Subcutaneous adipose tissue (tissue), 4 donors: ENCODE measurements around the gene PSEN1. TPM values are rescaled to one million over a fixed set of nuclear protein-coding genes. Genes with fewer than 3 reads are reported as not detected.

Experiments
- total RNA-seq, 4 donors: library from RNA; depleted of rRNA; stranded (reverse); fragments of >200 nt; gene quantifications; one replicate each; pipeline ENCODE4 v1.1.0, GENCODE V29; 2016
- TF ChIP-seq, protein P1 (sequence below): fragments of 450-650 bp; IDR thresholded peaks from one replicate; pipeline ENCODE4 v1.5.1; 2016; ENCODE audit warnings: low read depth, mild to moderate bottlenecking, control low read depth, antibody characterized with exemption, moderate library complexity

Gene PSEN1
- total RNA-seq, 4 donors from 2014 or later: 58.4 to 87.5 (median 69.9) TPM

DNA sequence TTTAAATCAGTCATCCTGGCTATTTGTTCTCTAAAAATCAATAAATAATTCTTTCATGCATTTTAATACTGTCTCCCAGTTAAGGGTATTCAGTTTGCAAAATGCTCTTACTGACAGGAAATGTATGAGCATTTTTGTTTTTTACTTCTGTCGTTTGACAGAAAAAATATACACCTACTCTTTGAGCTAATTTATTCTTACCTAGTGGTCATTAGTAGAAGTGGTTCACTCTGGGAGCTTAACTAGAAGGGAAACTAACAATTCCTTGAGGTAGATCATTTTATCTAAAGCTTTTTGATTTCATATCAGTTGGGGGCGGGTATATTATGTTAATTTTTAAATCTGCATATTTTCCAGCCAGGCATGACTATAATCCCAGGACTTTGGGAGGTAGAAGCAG lies 67.2 kb downstream of the PSEN1 start:
- TF ChIP-seq, protein P1, sequence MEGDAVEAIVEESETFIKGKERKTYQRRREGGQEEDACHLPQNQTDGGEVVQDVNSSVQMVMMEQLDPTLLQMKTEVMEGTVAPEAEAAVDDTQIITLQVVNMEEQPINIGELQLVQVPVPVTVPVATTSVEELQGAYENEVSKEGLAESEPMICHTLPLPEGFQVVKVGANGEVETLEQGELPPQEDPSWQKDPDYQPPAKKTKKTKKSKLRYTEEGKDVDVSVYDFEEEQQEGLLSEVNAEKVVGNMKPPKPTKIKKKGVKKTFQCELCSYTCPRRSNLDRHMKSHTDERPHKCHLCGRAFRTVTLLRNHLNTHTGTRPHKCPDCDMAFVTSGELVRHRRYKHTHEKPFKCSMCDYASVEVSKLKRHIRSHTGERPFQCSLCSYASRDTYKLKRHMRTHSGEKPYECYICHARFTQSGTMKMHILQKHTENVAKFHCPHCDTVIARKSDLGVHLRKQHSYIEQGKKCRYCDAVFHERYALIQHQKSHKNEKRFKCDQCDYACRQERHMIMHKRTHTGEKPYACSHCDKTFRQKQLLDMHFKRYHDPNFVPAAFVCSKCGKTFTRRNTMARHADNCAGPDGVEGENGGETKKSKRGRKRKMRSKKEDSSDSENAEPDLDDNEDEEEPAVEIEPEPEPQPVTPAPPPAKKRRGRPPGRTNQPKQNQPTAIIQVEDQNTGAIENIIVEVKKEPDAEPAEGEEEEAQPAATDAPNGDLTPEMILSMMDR: no peak

DNA sequence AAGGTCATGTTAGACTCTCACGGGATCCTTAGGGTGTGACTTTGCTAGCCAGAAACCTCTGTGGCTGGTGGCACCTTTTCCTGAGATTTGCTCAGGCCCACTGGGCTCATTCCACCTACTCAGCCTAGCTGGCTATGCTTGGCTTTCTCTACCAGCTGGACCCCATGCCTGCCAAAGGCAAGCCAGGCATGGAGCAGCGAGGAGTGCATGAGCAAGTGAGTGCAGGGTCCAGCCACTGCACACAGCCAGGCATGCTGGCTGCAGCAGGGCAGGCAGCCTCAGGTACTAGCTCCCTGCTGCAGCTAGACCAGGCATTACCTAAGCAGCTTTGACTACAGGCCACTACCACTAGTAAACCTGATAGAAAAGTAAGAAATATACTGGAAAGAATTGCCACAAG lies 71.3 kb downstream of the PSEN1 start:
- TF ChIP-seq, protein P1: no peak

DNA sequence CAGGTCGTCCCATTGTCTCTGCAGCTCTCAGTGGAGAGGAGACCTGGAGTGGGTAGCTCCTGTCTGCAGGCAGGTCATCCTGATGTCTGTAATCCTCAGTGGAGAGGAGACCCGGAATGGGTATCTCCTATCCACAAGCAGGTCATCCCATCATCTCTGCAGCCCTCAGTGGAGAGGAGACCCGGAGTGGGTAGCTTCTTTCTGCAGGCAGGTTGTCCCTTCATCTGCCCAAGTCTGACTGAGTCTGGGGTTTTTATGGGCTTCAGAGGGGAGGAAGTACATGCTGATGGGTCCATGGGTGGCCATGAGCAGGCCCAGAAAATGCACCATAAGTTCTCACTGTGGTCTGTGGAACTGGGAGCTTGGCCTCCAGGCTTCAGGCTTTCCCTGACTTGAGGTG lies 72.1 kb downstream of the PSEN1 start:
- TF ChIP-seq, protein P1: no peak

DNA sequence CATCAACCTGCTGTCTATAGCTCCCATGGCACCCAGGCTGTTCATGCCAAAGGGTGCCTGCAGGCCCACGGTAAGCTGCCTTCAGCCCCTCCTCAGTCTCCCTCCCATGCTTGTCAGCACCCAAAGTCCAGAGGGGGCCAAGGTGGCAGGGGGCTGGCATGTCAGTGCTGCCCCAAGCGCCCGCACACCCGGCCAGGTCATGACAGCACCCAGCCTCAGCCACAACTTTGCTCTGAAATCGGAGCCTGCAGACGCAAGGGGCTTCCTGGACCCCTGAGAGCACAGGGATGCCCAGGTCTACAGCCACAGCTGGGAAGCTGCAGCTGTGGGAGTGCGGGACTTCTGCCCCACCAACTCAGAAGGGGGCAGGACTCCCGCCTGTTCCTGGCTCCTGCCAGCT lies 72.5 kb downstream of the PSEN1 start:
- TF ChIP-seq, protein P1: no peak

DNA sequence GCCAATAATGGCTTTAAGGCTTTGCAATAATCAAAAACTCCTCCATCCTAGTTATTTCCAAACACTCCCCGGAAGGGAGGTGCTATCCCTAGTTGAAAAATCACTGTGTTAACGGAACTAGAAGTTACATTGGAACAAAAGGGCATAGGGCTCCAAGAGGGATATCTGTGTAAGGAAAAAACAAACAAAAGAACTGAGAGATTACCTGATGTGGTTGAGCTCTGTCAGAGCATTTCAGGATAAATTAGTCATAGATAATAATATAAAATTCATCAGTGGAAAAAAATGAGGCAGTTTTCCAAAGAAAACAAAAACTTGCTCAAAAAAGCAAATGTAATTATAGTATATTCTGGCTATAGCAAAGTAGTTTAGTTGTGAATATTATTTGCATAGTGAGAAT lies 73.6 kb downstream of the PSEN1 start:
- TF ChIP-seq, protein P1: no peak

DNA sequence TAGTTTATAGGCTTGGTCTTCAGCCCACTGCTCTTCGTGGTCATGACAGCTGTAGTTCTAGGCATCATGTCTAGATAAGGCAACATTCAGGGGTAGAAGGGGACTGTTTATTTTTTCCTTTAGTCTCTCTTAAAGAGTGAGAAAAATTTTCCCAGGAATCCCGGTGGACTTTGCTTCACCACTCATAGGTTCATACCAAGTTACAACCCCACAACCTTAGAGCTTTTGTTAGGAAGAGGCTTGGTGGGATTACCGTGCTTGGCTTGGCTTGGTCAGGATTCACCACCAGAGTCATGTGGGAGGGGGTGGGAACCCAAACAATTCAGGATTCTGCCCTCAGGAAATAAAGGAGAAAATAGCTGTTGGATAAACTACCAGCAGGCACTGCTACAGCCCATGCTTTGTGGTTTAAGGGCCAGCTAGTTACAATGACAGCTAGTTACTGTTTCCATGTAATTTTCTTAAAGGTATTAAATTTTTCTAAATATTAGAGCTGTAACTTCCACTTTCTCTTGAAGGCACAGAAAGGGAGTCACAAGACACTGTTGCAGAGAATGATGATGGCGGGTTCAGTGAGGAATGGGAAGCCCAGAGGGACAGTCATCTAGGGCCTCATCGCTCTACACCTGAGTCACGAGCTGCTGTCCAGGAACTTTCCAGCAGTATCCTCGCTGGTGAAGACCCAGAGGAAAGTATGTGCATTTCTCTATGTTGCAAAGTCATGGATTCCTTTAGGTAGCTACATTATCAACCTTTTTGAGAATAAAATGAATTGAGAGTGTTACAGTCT lies 75.1 kb downstream of the PSEN1 start:
- TF ChIP-seq, protein P1: no peak

DNA sequence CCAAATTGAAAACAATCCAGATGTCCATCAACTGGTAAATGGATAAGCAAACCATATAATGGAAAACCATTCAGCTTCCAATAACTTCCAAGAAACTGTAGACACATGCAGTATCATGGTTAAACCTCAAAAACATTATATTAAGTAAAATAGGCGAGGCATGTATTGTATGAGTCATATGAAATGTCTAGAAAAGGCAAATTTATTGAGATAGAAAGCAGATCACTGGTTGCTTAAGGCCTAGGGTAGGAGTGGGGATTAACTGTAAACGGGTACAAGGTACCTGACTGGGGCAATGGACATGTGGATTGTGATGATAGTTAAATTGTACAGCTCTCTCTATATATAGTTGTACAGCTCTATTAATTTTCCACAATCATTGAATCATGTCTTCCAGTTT lies 79.7 kb downstream of the PSEN1 start:
- TF ChIP-seq, protein P1: no peak
